Stimulated activated CD8-positive, alpha-beta memory T cell treated with anti-CD3 and anti-CD28 coated beads, Interleukin-7, amount 100 ng/mL, for 48 hours (primary cell): ENCODE data around the gene ATP2A3.
"Not testable (repeated sequence)": the region's sequence is repeated elsewhere in the genome, so short reads cannot be mapped to it uniquely, and the experiment has no call there.

Experiments
- DNase-seq, 2 donors: peaks; one replicate each; pipeline ENCODE4 v3.0.0-alpha.2; 2020; ENCODE audit warnings: low read depth in 1 of 2; ENCODE audit errors: extremely low read depth in 1 of 2

ATP2A3 gene

DNA sequence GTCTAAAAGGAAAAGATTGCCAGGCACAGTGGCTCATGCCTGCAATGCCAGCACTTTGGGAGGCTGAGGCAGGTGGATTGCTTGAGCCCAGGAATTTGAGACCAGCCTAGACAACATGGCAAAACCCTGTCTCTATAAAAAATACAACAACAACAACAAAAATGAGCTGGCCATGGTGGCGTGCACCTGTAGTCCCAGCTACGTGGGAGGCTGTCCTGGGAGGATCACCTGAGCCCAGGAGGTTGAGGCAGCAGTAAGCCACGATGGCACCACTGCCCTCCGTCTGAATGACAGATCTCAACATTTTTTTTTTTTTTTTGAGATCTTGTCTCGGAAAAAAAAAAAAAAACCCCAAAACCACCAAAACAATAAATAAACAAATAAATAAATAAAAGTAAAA is 28.1 kb upstream of the ATP2A3 start:
- no peak for DNase-seq

DNA sequence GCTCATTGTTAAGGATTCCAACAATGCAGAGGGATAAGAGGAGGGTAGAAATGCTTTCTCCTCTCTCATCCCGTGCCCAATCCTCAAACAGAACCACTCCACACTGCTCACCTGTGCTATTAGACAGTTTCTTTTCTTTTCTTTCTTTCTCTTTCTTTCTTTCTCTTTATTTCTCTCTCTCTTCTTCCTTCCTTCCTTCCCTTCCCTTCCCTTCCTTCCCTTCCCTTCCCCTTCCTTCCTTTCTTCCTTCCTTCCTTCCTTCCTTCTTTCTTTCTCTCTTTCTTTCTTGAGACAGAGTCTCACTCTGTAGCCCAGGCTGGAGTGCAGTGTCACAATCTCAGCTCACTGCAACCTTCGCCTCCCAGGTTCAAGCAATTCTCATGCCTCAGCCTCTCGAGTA is 27.5 kb upstream of the ATP2A3 start:
- not testable (repeated sequence) for DNase-seq

DNA sequence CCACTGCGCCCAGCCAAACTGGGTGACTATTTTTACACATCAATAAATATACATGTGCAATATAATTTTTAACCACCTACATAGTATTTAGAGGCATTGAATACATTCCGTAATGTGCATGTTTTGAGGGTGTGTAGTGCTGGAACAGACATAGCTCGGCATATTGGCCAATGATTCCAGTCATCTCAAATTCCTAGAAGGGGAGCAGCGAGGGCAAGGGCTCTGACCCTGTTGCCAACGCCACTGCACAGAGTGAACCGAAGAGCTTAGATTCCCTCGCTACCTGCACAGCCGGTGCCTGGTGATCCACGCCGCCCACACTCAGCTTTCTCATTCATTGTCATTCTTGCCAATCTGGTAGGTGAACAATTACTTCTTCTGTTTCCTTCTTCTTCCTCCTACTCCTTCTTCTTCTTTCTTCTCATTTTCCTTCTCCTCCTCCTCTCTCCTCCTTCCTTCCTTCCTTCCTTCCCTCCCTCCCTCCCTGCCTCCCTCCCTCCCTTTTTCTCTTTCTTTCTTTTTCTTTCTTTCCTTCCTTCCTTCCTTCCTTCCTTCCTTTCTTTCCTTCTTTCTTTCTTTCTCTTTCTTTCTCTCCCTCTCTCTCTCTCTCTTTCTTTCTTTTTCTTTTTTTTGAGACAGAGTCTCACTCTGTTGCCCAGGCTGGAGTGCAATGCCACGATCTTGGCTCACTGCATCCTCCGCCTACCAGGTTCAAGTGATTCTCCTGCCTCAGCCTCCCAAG is 26.3 kb upstream of the ATP2A3 start:
- DNase-seq: no peak

DNA sequence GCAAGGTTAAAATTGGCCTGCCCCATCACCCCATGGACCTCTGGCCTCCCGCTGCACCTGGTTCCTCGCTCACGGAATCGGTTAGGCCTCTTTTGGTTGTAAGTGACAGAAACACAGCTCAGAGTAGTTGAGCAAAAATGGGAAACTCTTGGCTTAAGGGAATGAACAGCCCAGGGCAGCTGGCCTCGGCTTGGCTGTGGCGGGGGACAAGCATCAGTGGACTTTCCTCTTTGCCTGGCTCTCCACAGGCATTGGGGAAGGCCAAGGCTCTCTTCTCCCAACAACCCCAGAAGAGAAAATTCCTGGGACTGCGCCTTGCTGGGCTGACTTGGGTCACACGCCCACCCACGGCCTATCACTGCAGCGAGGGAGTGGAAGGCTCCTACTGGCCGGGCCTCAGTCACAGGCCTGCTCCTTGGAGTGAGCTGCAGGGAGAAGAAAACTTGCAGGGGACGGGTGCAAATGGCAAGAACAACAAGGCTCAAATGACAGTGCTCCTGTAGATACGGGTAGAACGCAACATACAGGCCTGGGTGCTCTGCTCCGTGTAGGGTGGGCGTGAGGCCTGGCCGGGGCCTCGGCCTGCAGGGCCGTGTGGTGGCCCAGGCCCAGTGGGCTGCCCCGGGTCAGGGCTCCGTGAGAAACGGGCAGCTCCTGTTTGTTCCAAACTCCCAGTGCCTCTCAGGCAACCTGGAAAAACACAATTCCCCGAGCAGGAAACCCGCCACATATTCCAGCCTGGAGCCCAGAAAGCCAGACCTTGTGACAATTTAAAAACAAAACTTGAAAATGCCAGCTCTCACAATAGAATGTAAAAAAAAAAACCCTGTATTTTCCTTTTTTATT is 25.0 kb upstream of the ATP2A3 start:
- no peak for DNase-seq

DNA sequence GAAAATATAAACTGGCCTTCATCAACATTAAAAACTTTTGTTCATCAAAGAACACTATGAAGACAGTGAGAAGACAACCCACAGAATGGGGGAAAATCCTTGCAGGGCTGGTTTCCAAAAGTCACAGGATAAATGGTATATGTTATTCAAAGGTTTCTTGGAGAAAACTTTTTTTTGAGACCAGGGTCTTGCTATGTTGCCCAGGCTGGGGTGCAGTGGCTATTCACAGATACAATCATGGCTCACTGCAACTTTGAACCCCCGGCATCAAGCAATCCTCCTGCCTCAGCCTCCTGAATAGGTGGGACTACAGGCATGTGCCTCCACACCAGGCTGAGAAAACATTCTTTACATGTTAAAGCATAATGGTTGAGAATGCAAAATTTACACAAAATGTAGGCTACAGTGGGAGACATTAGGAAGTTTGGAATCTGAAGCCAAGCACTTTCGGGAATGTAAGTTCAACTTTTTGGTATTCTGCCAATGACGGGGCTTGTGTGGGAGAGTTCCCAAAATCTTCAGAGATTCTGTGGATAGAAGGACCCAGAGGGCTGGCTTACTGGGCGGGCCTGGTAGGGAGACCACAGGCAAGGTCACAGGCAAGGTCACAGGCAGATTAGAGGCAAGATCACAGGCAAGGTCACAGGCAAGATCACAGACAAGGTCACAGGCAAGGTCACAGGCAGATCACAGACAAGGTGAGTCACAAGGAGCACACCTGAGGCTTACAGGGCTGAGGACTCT is 24.2 kb upstream of the ATP2A3 start:
- DNase-seq: no peak

DNA sequence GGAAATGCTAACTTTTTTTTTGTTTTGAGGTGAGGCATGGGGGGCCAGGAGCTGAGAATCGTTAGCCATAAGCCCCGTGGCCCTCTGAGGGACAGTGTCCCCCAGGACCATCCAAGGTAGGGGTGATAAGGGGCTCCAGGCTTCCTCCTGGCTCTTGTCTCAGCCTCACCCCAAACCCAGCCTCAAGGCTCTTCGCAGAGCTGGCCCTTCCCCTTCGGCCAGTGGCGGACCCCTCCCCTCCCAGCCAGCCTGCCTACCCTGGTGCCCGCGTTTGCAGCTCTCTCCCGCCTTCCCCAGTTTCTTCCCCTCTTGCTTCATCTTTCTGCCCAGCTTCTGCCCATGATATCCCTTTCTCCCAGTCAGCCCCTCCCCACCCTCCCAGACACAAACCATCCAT is 22.7 kb upstream of the ATP2A3 start:
- no peak for DNase-seq

DNA sequence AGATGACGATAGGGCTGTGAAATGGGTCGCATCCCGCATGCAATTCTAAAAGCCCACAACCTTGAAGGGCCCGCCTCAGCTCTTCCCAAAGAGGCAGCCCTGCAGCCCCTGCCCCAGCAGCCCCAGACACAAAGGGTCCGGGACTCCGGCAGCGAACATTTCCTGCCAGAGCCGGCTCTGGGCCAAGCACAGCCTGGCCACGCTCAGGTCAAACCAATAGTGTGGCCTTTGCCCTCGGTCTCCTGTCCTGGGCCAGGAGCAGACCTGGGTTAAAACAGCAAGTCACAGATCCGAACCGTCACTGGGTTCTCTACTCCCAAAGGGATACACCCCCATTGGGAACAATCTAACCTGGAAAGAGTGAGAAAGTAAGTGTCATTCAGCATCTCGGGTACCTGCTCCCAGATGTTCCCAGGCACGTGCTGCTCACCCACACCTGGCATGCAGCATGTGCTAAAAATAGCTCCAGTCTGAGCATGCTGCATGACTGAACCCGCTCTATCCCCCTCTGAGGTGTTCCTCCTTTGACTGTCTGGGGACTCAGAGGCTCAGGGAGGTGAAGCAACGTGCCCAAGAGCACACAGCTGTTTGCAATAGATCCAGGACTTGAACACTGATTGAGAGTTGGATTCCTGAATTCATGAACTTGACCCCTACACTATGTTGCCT is 22.2 kb upstream of the ATP2A3 start:
- no peak for DNase-seq

DNA sequence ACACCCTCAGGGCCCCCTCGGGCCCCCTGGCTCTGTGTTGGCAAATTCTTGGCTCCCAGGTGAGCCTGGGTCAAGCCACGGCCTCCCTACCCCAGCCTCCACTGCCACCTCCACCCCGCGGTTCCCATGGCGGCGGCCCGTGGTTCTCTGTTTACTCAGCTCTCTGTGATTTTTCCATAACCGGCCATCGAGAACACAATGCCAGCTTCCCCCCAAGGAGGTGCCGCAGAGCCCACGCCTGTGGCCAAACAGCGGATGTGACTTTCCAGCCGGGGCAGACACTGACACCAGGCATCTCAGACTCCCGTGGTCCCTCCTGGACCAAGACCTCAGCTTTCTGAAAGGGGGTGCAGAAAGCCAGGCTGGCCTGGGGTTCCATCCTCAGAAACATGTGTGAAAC is 21.6 kb upstream of the ATP2A3 start:
- no peak for DNase-seq

DNA sequence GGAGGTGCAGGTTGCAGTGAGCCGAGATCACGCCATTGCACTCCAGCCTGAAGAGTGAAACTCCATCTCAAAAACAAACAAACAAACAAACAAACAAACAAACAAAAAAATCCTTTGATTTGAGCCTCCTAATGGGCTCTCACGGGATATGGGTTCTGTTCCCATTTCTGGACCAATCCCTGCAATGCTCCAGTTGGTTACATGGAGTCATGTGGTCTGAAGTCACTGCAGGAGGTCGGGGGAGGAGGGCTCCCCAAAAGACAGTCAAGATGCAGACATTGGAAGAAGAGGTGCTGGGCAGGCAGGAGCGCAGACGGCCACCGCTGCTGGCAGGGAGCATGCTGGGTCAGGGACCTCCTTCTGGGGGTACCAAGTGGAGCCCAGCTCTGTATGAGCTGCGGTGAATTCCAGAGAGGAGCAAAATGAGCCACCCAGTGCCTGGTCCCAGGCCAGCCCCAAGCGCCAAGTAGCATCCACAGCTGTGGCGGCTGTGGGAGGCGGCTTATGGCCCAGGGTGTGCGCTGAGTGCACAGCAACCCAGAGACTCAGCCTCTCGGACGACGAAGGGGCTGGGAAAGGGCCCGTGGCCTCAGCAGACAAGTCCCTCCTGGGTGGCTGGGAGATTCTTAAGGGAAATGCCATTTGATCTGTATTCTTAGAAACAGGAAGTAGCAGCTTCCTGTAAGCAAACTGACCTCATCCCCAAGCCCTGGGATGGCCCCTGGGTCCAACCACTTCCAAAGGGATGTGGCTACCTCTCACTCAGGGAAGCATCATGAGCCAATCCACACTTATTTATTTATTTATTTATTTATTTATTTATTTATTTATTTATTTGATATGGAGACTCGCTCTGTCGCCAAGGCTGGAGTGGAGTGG is 19.6 kb upstream of the ATP2A3 start:
- no peak for DNase-seq

DNA sequence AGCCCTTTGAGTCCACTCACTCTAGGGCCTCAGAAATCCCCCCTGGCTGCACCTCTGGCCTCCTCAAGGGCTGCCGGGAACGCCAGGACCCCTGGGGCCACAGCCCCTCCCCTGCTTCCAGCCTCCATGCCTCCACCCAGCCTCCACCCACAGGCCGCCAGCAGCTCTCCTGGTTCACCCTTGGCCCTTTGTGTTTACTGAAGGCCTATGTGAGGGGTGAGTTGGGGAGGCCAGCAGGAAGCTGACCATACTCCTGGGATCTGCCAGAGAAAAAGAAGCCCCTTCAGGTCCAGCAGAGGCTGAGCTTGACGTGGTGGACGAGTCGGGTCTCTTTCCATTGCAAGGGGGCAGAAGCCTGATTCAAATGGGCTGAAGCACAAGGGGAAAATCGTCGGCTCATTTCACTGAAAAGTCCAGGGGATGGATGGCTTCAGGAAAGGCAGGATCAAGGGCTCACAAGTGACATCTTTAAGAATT is 18.3 kb upstream of the ATP2A3 start:
- no peak for DNase-seq

DNA sequence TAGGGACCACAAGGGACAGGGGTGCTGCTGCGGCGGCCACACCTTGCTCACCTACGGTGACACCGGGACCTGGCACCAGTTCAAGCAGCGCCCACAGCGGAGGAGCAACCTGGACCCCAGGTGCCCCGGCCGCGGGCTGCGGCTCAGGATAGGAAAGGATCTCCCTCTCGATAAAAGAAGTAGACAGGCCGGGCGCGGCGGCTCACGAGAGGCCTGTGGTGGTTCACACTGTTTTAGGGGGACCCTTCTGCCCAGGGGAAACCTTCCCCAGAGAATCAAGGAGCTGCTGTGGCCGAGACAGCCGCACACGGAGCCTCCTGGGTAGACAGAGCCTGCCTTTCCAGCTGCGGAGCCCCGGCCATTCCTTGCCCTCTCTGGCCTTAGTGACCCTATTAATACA is 17.9 kb upstream of the ATP2A3 start:
- no peak for DNase-seq

DNA sequence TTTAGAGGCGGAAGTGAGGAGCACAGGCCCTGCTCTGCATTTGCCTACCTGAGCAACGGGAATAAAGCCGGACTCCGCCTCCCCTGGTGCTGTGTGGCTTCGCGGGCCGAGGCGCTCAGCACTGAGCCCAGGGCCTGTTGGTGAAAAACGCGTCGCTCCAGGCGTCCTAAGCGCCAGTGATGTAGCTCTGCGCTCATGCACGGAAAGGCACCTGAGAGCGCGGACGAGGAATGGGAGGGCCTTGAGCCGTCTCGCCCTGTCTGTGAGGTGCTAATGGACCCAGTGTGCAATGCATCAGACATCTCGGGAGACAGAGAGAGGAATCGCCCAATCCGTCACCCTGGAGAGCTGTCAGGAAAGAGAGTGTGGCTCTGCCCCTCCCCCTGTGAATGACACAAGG is 17.2 kb upstream of the ATP2A3 start:
- DNase-seq: no peak

DNA sequence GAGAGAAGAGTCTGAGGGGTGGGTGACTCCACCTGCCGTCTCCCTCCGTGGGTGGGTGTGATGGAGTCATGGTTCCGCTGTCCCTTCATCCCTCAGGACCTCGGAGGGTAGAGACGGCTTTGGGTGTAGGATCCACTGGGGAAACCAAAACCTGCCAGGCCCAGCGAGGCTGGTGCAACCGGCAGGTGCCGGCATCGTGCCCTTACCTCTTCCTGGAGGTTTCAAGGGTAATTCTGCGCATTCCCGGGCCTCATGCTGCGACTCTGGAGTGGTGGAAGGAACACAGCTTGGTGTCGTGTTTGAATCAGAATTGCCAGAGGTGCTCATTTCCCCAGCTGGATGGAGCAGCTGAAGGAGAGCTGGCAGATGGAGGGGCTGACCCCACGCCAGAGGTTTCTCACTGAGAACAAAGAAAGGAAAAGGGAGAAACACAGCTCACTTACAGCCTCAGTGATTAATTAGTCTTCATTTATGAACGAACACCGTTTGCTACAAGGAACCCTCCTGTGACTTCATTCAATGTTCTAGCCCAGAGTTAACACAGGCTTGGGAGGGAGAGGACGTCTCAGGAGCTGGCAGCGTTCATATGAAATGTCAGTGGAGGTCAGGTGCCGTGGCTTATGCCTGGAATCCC is 16.3 kb upstream of the ATP2A3 start:
- no peak for DNase-seq

DNA sequence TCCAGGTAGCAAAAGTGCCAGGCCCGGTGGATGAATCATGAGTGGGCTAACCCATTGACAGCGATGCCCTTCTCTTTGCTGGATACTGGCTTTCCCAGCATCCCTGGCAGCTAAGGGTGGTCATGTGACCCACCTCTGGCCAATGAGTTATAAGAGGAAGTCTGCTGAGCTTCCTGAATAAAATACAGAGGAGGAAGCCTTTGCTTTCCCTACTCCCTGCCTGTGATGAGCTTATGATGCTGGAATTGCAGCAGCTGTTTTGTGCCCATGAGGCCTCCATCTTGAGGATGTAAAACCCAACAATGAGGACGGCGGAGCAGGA is 15.0 kb upstream of the ATP2A3 start:
- DNase-seq: no peak

DNA sequence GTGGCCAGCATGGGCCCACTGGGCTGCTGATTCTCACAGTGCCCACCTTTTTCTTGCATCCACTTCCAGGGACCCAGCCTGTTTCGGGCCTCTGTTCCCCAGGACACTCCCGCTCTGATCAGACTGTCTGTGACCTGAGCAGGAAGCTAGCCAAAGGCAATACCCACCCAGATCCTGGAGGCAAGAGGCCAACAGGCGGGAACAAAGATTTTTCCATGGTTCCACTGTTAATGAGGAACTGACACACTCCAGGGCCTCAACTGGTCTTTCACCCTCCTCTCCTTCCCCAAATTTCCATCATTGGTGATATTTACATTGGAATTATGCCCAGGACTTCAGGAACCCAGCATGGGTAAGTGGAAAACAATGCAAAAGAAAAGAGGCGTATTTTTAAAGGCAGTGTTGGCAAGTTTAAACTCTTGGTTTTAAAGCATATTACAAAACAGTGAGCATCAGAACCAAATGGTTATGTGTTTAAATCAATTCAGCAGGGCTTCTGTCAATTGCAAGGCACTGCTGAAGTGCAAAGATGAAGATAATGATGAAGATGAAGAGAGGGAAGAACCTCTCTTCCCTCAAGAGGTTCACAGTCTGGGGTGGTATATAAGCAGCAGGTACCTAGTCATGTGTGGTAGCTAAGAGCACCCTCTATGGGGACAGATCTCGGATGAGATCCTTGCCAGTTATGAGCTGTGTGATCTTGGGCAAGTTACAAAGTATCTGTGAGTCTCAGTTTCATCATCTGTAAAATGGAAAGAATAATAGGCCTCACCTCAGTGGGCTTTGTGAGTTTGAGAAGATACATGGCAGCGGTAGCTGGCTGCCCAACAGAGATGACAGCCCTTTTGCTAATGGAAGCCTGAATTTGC is 14.4 kb upstream of the ATP2A3 start:
- DNase-seq: no peak

DNA sequence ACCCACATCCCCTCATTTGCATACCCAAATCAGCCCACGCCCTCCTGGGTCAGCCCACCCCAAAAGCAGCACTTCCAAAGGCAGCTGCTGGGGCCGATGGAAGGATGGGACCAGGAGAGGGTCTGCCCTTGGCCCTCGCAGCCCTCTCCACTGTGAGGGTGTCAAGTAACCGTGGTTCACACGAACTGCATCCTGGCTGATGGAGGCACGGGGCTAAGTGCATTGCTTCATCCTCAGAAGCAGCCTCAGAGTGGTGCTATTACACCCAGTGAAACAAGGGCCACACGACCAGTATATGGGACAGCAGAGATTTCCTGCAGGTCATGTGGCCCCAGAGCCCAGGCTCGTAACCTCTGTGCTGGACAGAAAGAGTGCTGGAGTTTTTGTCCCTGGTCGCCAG is 13.2 kb upstream of the ATP2A3 start:
- no peak for DNase-seq

DNA sequence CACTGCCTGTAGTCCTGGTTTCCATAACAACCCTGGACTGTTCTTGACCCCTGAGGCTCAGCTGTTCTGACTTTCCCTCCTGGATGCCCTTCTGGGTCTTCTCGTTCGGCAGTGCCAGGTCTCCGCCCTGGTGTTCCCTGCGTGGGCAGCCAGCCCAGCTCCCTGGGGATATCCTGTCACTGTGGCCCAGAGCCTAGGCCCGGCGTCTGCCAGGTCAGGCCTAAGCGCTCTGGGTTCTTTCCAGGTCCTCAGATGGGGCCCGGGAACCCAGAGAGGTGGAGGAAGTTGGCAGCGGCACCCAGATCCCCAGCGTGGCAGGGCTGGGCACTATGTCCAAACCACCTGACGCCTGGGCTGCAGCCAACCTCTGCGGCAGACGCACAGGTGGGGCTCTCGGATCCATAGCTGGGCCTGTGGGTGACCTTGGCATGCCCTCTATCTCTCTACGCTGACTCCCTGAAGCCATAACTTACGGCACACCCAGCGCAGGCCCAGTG is 12.5 kb upstream of the ATP2A3 start:
- no peak for DNase-seq

DNA sequence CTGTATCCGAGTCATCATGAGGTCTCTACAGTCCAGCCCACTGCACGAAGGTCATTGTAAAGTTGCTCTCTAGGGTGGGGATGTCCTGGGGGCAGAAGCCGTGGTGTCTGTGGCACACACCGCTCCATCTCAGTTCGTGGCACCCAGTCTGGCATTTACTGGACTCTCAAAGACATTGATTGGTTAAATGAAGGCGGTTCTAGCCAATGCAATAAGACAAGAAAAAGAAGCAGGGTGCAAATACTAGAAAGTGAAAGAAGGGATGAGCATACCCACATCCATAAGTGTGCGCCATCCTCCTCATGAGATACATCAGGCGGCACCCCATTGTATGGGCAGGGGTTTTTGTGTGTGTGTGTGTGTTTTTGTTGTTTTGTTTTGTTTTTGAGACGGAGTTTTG is 10.7 kb upstream of the ATP2A3 start:
- no peak for DNase-seq
